H1 (cell line): ENCODE results near the gene ZNF768. TPM values are rescaled to one million over a fixed set of nuclear protein-coding genes. Genes with fewer than 3 reads are reported as not detected.

Source experiments
- CTCF ChIA-PET: fragments of 300-600 bp; sonication (Branson Sonifier 250); formaldehyde crosslinking; loops from one replicate; lab custom pipeline; 2021; ENCODE audit not compliant: partially characterized antibody; lab: Charles Lee
- POLR2A ChIA-PET: fragments of 300-600 bp; sonication (Branson Sonifier 250); formaldehyde crosslinking; loops from one replicate; lab custom pipeline; 2021; ENCODE audit warnings: inconsistent platforms; ENCODE audit not compliant: partially characterized antibody; lab: Charles Lee
- DNase-seq, 2 experiments: peaks; one replicate each; pipeline versions ENCODE4 v3.0.0 to v3.0.0-alpha.2; 2010 to 2022; ENCODE audit warnings: low spot score in 2 of 2, low read depth in 1 of 2, mixed read lengths in 1 of 2
- FAIRE-seq: peaks from 2 replicates; lab custom pipeline; 2011; peaks lifted over from hg19 to GRCh38; lab: Jason Lieb, UNC
- H2AFZ ChIP-seq: 2 replicates; pipeline ENCODE4 v1.8.1; 2012; ENCODE audit warnings: low read length, inconsistent platforms
- H2AK5ac ChIP-seq: 2 replicates; pipeline ENCODE4 v1.6.1; 2013; ENCODE audit warnings: low read depth, low read length
- H2BK120ac ChIP-seq: replicated peaks from 2 replicates; pipeline ENCODE3; 2013; ENCODE audit warnings: low read depth, low read length, inconsistent platforms
- H2BK12ac ChIP-seq: 2 replicates; pipeline ENCODE4 v1.6.1; 2013; ENCODE audit warnings: low read depth, low read length
- H2BK15ac ChIP-seq: 2 replicates; pipeline ENCODE4 v1.6.1; 2013; ENCODE audit warnings: low read length
- H2BK20ac ChIP-seq: 2 replicates; pipeline ENCODE4 v1.6.1; 2013; ENCODE audit warnings: low read length
- H2BK5ac ChIP-seq: 2 replicates; pipeline ENCODE4 v1.6.1; 2013; ENCODE audit warnings: low read depth, low read length
- H3K14ac ChIP-seq: 2 replicates; pipeline ENCODE4 v1.6.1; 2013; ENCODE audit warnings: inconsistent platforms; ENCODE audit not compliant: insufficient read length
- H3K18ac ChIP-seq: 2 replicates; pipeline ENCODE4 v1.6.1; 2013; ENCODE audit warnings: low read length; ENCODE audit errors: extremely low read depth
- H3K23ac ChIP-seq: 2 replicates; pipeline ENCODE4 v1.6.1; 2013; ENCODE audit warnings: inconsistent platforms; ENCODE audit not compliant: insufficient read length
- H3K23me2 ChIP-seq: 2 replicates; pipeline ENCODE4 v1.6.1; 2013; ENCODE audit warnings: low read depth, low read length
- H3K27ac ChIP-seq: 2 replicates; pipeline ENCODE4 v1.6.1; 2011; ENCODE audit warnings: low read depth, low read length, inconsistent platforms
- H3K27me3 ChIP-seq, 4 experiments: replicated peaks in 1 of 4; 1 replicate in 1 of 4; 2 replicates in 3 of 4; pipeline versions ENCODE4 v1.6.1 to v1.8.1; 2011 to 2013; ENCODE audit warnings: low read length in 3 of 4, mild to moderate bottlenecking in 3 of 4, inconsistent platforms in 2 of 4, mixed read lengths in 2 of 4, moderate library complexity in 1 of 4; ENCODE audit not compliant: control insufficient read depth in 3 of 4, insufficient read depth in 3 of 4; ENCODE audit errors: extremely low read depth in 1 of 4
- H3K36me3 ChIP-seq, 4 experiments: 2 replicates each; pipeline versions ENCODE4 v1.6.1 to v1.8.1; 2011 to 2013; ENCODE audit warnings: mild to moderate bottlenecking in 4 of 4, low read length in 3 of 4, moderate library complexity in 2 of 4, control low read depth in 1 of 4, inconsistent platforms in 1 of 4; ENCODE audit not compliant: insufficient read depth in 4 of 4, control insufficient read depth in 2 of 4
- H3K4ac ChIP-seq: replicated peaks from 2 replicates; pipeline ENCODE3; 2013; ENCODE audit warnings: low read length, low read depth, mixed read lengths, inconsistent platforms; ENCODE audit not compliant: insufficient read length
- H3K4me1 ChIP-seq, 4 experiments: replicated peaks in 1 of 4; 1 replicate in 1 of 4; 2 replicates in 3 of 4; pipeline versions ENCODE4 v1.6.1 to v1.8.1; 2011 to 2013; ENCODE audit warnings: low read length in 3 of 4, inconsistent platforms in 2 of 4, mixed read lengths in 1 of 4; ENCODE audit not compliant: insufficient read depth in 4 of 4, control insufficient read depth in 3 of 4
- H3K4me2 ChIP-seq, 2 experiments: 2 replicates each; pipeline versions ENCODE4 v1.6.1 to v1.8.1; 2011 to 2013; ENCODE audit warnings: low read depth in 2 of 2, low read length in 2 of 2, control low read depth in 1 of 2, inconsistent platforms in 1 of 2, mild to moderate bottlenecking in 1 of 2; ENCODE audit not compliant: insufficient read depth in 1 of 2
- H3K4me3 ChIP-seq, 4 experiments: fragments of 200-600, 300-600 bp in 1 of 4; sonication (generic), shearing (Covaris generic), sonication (Bioruptor Twin) in 1 of 4; 2 replicates each; pipeline versions ENCODE4 v1.5.1 to v1.8.1; 2011 to 2016; ENCODE audit warnings: low read length in 4 of 4, low read depth in 3 of 4, control low read depth in 2 of 4, inconsistent platforms in 2 of 4, mild to moderate bottlenecking in 2 of 4, mixed read lengths in 1 of 4, moderate library complexity in 1 of 4; ENCODE audit not compliant: insufficient read depth in 2 of 4; ENCODE audit errors: extremely low read depth in 1 of 4
- H3K56ac ChIP-seq: replicated peaks from 2 replicates; pipeline ENCODE3; 2013; ENCODE audit warnings: low read depth, mild to moderate bottlenecking, mixed read lengths, low read length, inconsistent platforms; ENCODE audit not compliant: insufficient read length
- H3K79me1 ChIP-seq: 2 replicates; pipeline ENCODE4 v1.6.1; 2013; ENCODE audit warnings: low read depth, low read length, control low read depth
- H3K79me2 ChIP-seq, 2 experiments: 2 replicates each; pipeline versions ENCODE4 v1.6.1 to v1.8.1; 2012 to 2013; ENCODE audit warnings: low read length in 2 of 2, mild to moderate bottlenecking in 2 of 2, inconsistent platforms in 1 of 2; ENCODE audit not compliant: insufficient read depth in 2 of 2, control insufficient read depth in 1 of 2
- H3K9ac ChIP-seq, 4 experiments: replicated peaks in 1 of 4; 1 replicate in 1 of 4; 2 replicates in 3 of 4; pipeline versions ENCODE4 v1.6.1 to v1.8.1; 2011 to 2013; ENCODE audit warnings: low read depth in 3 of 4, low read length in 3 of 4, control low read depth in 2 of 4, mild to moderate bottlenecking in 2 of 4, moderate library complexity in 2 of 4, inconsistent platforms in 1 of 4; ENCODE audit errors: extremely low read depth in 1 of 4
- H3K9me3 ChIP-seq, 2 experiments: 2 replicates each; pipeline versions ENCODE4 v1.6.1 to v1.8.1; 2012 to 2013; ENCODE audit warnings: mild to moderate bottlenecking in 2 of 2, moderate library complexity in 2 of 2, control low read depth in 1 of 2, inconsistent platforms in 1 of 2, low read depth in 1 of 2, low read length in 1 of 2, mixed read lengths in 1 of 2; ENCODE audit not compliant: insufficient read depth in 2 of 2
- H4K20me1 ChIP-seq, 2 experiments: replicated peaks in 1 of 2; 2 replicates each; pipeline versions ENCODE3 to v1.8.1; 2011 to 2013; ENCODE audit warnings: inconsistent platforms in 2 of 2, low read length in 2 of 2, mild to moderate bottlenecking in 1 of 2; ENCODE audit not compliant: insufficient read depth in 2 of 2, control insufficient read depth in 1 of 2
- H4K5ac ChIP-seq: 2 replicates; pipeline ENCODE4 v1.6.1; 2013; ENCODE audit warnings: low read length, low read depth, mixed read lengths, inconsistent platforms; ENCODE audit not compliant: insufficient read length
- H4K8ac ChIP-seq: 2 replicates; pipeline ENCODE4 v1.8.0; 2013; ENCODE audit warnings: mild to moderate bottlenecking, moderate library complexity, low read length, inconsistent platforms; ENCODE audit not compliant: insufficient read depth; ENCODE audit errors: extremely low read depth
- H4K91ac ChIP-seq: replicated peaks from 2 replicates; pipeline ENCODE3; 2013; ENCODE audit warnings: low read length, mixed read lengths, inconsistent platforms; ENCODE audit not compliant: insufficient read length
- CHD1 ChIP-seq: IDR thresholded peaks from 2 replicates; pipeline ENCODE4 v1.6.1; 2012; ENCODE audit warnings: low read depth, low read length, improper control_type of control experiment
- FOSL1 ChIP-seq: IDR thresholded peaks from 2 replicates; pipeline ENCODE4 v1.6.1; 2011; ENCODE audit warnings: mild to moderate bottlenecking, low read depth, low read length, moderate library complexity; ENCODE audit not compliant: insufficient read depth
- NANOG ChIP-seq: IDR thresholded peaks from 2 replicates; pipeline ENCODE4 v1.6.1; 2011; ENCODE audit warnings: low read length, low read depth, mild to moderate bottlenecking, inconsistent platforms; ENCODE audit not compliant: insufficient read depth, poor library complexity, severe bottlenecking
- WGBS, 2 experiments: shearing (Covaris generic) in 1 of 2; methylation state at CpG; one replicate each; pipeline versions ENCODE4 v1.1.6 to v1.1.7; 2013 to 2015; ENCODE audit warnings: low lambda C conversion rate in 2 of 2, mixed read lengths in 2 of 2, inconsistent platforms in 1 of 2, low coverage in 1 of 2, missing lambda C conversion rate in 1 of 2; ENCODE audit not compliant: insufficient replicate concordance in 2 of 2, insufficient coverage in 1 of 2, insufficient read length in 1 of 2; ENCODE audit errors: extremely low coverage in 1 of 2, missing lambda C conversion rate in 1 of 2; 5-methylcytosine and 5-hydroxymethylcytosine counted together
- polyA plus RNA-seq, 7 experiments: library from polyadenylated mRNA; depleted of rRNA in 3 of 7; stranded (reverse) in 5 of 7; unstranded in 2 of 7; fragments of >200 nt in 5 of 7; fragments of 200-250 nt in 2 of 7; gene quantifications; 1 replicate in 5 of 7; 2 replicates in 1 of 7; 4 replicates in 1 of 7; pipeline versions ENCODE4 v1.2.1 to v1.2.3, GENCODE V29; 2011 to 2013; ENCODE audit warnings: missing spikeins in 2 of 7, mixed read lengths in 2 of 7
- total RNA-seq: library from RNA; stranded (reverse); fragmentation: NEBNext Ultra II Directional; extraction: Animal tissue kit (Norgen Biotek cat#: 25700); gene quantifications from 2 replicates; pipeline ENCODE4 v1.2.1, GENCODE V29; 2021
- TF ChIP-seq, protein P1 (sequence below): IDR thresholded peaks from 2 replicates; pipeline ENCODE4 v1.6.1; 2012; ENCODE audit warnings: low read length, inconsistent platforms

The ZNF768 gene
- total and polyA plus RNA-seq, 2 of the 8 experiments (the other 6 are each of a cell fraction or from before 2014, with no cell fraction given): 36.1 to 47.7 TPM

- Histone ChIP-seq H3K79me2 (no peaks in the 10 kb centered on the region), H4K91ac (no peak overlapping the region), H3K4me3 (no peak overlapping the region), H3K14ac (no peak overlapping the region), H3K4ac (no peak overlapping the region), H3K27ac (no peak overlapping the region), H3K18ac (no peak overlapping the region), H3K27me3 (no peaks in the 10 kb centered on the region), H3K23ac (no peak overlapping the region), H2BK15ac (no peak overlapping the region), H3K9ac (no peak overlapping the region)
- POLR2A ChIA-PET: interaction anchor here (0.6 to 8.4 kb wide), 3 partner anchors 13 to 103 kb away, joined by 4 to 121 read pairs (median 22); partner anchors contain the start of gene ZNF747
- no peak for FAIRE-seq
- TF ChIP-seq NANOG (no peak), FOSL1 (no peak), CHD1 (no peak)
- TF ChIP-seq, protein P1, sequence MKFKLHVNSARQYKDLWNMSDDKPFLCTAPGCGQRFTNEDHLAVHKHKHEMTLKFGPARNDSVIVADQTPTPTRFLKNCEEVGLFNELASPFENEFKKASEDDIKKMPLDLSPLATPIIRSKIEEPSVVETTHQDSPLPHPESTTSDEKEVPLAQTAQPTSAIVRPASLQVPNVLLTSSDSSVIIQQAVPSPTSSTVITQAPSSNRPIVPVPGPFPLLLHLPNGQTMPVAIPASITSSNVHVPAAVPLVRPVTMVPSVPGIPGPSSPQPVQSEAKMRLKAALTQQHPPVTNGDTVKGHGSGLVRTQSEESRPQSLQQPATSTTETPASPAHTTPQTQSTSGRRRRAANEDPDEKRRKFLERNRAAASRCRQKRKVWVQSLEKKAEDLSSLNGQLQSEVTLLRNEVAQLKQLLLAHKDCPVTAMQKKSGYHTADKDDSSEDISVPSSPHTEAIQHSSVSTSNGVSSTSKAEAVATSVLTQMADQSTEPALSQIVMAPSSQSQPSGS: no peak
- TF ChIP-seq, all 59 proteins: peak for 0
- Histone ChIP-seq H2BK20ac (no peak overlapping the region), H4K8ac (no peak overlapping the region; the same call in 1 of the 2 replicates), H4K5ac (no peak overlapping the region), H2BK5ac (no peak overlapping the region), H2AK5ac (0 out of 2 replicates have a peak overlapping the region, but pooled peaks have one; percentile 65), H3K4me1 (peaks cover 0 to 5% (median 2%) of the 10 kb centered on the region in 4 experiments; a peak in 2 of 7 replicates), H2BK120ac (no peak overlapping the region), H3K79me1 (no peaks in the 10 kb centered on the region), H3K4me2 (no peak overlapping the region), H3K36me3 (peaks cover 3 to 8% (median 5%) of the 10 kb centered on the region in 4 experiments; a peak in 4 of 8 replicates), H2BK12ac (no peak overlapping the region), H3K23me2 (peaks cover 7% of the 10 kb centered on the region; the same call in 1 of the 2 replicates), H4K20me1 (peaks cover 0 to 4% of the 10 kb centered on the region in 2 experiments), H3K56ac (no peak overlapping the region), H2AFZ (no peak overlapping the region), H3K9me3 (no peaks in the 10 kb centered on the region)
- no peak for DNase-seq
- 88% methylated on average over 8 of the region's 10 CpGs; no CpG with 5 or more reads in 1 of the 2 experiments for WGBS, 2 experiments
- CTCF ChIA-PET: interaction anchor here (0.8 kb wide), 1 partner anchor 20 kb away, joined by 3 read pairs; no protein-coding TSS in a partner anchor
Observed at GRCh38 chr16:30556125-30556473, 29.7 kb upstream of the ZNF768 start.
